HG02588 (cell line): ENCODE results near the gene B3GNT7.
"Not testable (repeated sequence)": the region's sequence is repeated elsewhere in the genome, so short reads cannot be mapped to it uniquely, and the experiment has no call there.

Experiments
- ATAC-seq: cut with Tn5 transposase; IDR thresholded peaks from one replicate; pipeline ENCODE4 v1.9.1; 2021; ENCODE audit warnings: mild to moderate bottlenecking, moderate library complexity; ENCODE audit not compliant: unreplicated experiment

The B3GNT7 gene

GRCh38 chr2:231399853-231400680 lies 4.6 kb downstream of the B3GNT7 start:
- ATAC-seq, result no peak

GRCh38 chr2:231400681-231401080 lies 5.2 kb downstream of the B3GNT7 start:
- ATAC-seq, result not testable (repeated sequence)

- ATAC-seq, result not testable (repeated sequence)
Observed at GRCh38 chr2:231401101-231401500, 5.6 kb downstream of the B3GNT7 start.

- ATAC-seq, result not testable (repeated sequence)
Observed at GRCh38 chr2:231403421-231404182, 8.1 kb downstream of the B3GNT7 start.

- not testable (repeated sequence) for ATAC-seq
Observed at GRCh38 chr2:231404183-231404578, 8.7 kb downstream of the B3GNT7 start.

GRCh38 chr2:231405601-231406367 lies 10.3 kb downstream of the B3GNT7 start:
- ATAC-seq, result not testable (repeated sequence)

- ATAC-seq, result not testable (repeated sequence)
Observed at GRCh38 chr2:231407686-231408085, 12.2 kb downstream of the B3GNT7 start.

GRCh38 chr2:231408304-231408703 lies 12.8 kb downstream of the B3GNT7 start:
- not testable (repeated sequence) for ATAC-seq

- ATAC-seq, result no peak
Observed at GRCh38 chr2:231409776-231410175, 14.3 kb downstream of the B3GNT7 start.

- ATAC-seq, result no peak
Observed at GRCh38 chr2:231410293-231411004, 14.9 kb downstream of the B3GNT7 start.

- no peak for ATAC-seq
Observed at GRCh38 chr2:231411237-231411636, 15.7 kb downstream of the B3GNT7 start.

GRCh38 chr2:231411831-231412617 lies 16.5 kb downstream of the B3GNT7 start:
- peak; percentile 92 for ATAC-seq

- ATAC-seq, result no peak
Observed at GRCh38 chr2:231412618-231412963, 17.1 kb downstream of the B3GNT7 start.

GRCh38 chr2:231413456-231413855 lies 17.9 kb downstream of the B3GNT7 start:
- no peak for ATAC-seq

- no peak for ATAC-seq
Observed at GRCh38 chr2:231413921-231414476, 18.5 kb downstream of the B3GNT7 start.

GRCh38 chr2:231415029-231415428 lies 19.5 kb downstream of the B3GNT7 start:
- no peak for ATAC-seq

- no peak for ATAC-seq
Observed at GRCh38 chr2:231418820-231419640, 23.5 kb downstream of the B3GNT7 start.

- no peak for ATAC-seq
Observed at GRCh38 chr2:231421051-231421580, 25.6 kb downstream of the B3GNT7 start.
